CD14-positive monocyte (primary cell): ENCODE data around the gene NACA. TPM values are rescaled to one million over a fixed set of nuclear protein-coding genes. Genes with fewer than 3 reads are reported as not detected.

ENCODE experiments used
- DNase-seq, 3 donors: peaks; one replicate each; pipeline ENCODE4 v3.0.0-alpha.2; 2011 to 2022
- H2AFZ ChIP-seq: 2 replicates; pipeline ENCODE4 v1.6.0; 2012; ENCODE audit warnings: mild to moderate bottlenecking, low read depth, low read length, inconsistent platforms; ENCODE audit not compliant: insufficient read depth, poor library complexity, severe bottlenecking
- H3K27ac ChIP-seq, 2 donors: 1 replicate in 1 of 2; 2 replicates in 1 of 2; pipeline ENCODE4 v1.5.1; 2012 to 2013; ENCODE audit warnings: low read length in 2 of 2, control low read depth in 1 of 2, inconsistent platforms in 1 of 2, low read depth in 1 of 2, mild to moderate bottlenecking in 1 of 2
- H3K27me3 ChIP-seq, 2 donors: one replicate each; pipeline versions ENCODE4 v1.6.0 to v1.6.1; 2011 to 2013; ENCODE audit warnings: low read length in 2 of 2; ENCODE audit not compliant: control insufficient read depth in 2 of 2, insufficient read depth in 2 of 2
- H3K36me3 ChIP-seq, 2 donors: replicated peaks in 1 of 2; 1 replicate in 1 of 2; 2 replicates in 1 of 2; pipeline versions ENCODE4 v1.5.1 to v1.6.1; 2012 to 2013; ENCODE audit warnings: low read length in 2 of 2, control low read depth in 1 of 2, inconsistent platforms in 1 of 2, mild to moderate bottlenecking in 1 of 2; ENCODE audit not compliant: insufficient read depth in 2 of 2, control insufficient read depth in 1 of 2
- H3K4me1 ChIP-seq, 2 donors: 1 replicate in 1 of 2; 2 replicates in 1 of 2; pipeline versions ENCODE4 v1.5.1 to v1.6.1; 2012 to 2013; ENCODE audit warnings: low read length in 2 of 2, control low read depth in 1 of 2, inconsistent platforms in 1 of 2, mild to moderate bottlenecking in 1 of 2, moderate library complexity in 1 of 2; ENCODE audit not compliant: insufficient read depth in 2 of 2, control insufficient read depth in 1 of 2
- H3K4me2 ChIP-seq: replicated peaks from 2 replicates; pipeline ENCODE3; 2012; ENCODE audit warnings: low read length, moderate library complexity, mild to moderate bottlenecking; ENCODE audit not compliant: poor library complexity, severe bottlenecking; ENCODE audit errors: extremely low read depth
- H3K4me3 ChIP-seq, 3 experiments: fragments of 200-600 bp in 1 of 3; sonication (generic) in 1 of 3; replicated peaks in 1 of 3; 1 replicate in 2 of 3; 2 replicates in 1 of 3; pipeline ENCODE4 v1.5.1; 2011 to 2013; ENCODE audit warnings: low read length in 3 of 3, mild to moderate bottlenecking in 3 of 3, control low read depth in 2 of 3, low read depth in 2 of 3, inconsistent platforms in 1 of 3, moderate library complexity in 1 of 3
- H3K79me2 ChIP-seq: 2 replicates; pipeline ENCODE4 v1.6.0; 2012; ENCODE audit warnings: mild to moderate bottlenecking, control low read depth, inconsistent platforms, low read length, moderate library complexity; ENCODE audit not compliant: insufficient read depth
- H3K9ac ChIP-seq: 2 replicates; pipeline ENCODE4 v1.6.0; 2017; ENCODE audit warnings: low read length, mild to moderate bottlenecking; ENCODE audit not compliant: insufficient read depth, poor library complexity, severe bottlenecking
- H3K9me3 ChIP-seq, 2 donors: replicated peaks in 1 of 2; 1 replicate in 1 of 2; 2 replicates in 1 of 2; pipeline versions ENCODE4 v1.5.1 to v1.6.1; 2012 to 2013; ENCODE audit warnings: low read length in 2 of 2, control low read depth in 1 of 2; ENCODE audit not compliant: control insufficient read depth in 1 of 2, insufficient read depth in 1 of 2
- H4K20me1 ChIP-seq: 2 replicates; pipeline ENCODE4 v1.6.0; 2012; ENCODE audit warnings: mild to moderate bottlenecking, low read length, control low read depth, moderate library complexity; ENCODE audit not compliant: insufficient read depth
- H3K27ac Mint-ChIP-seq, 7 donors: one replicate each; pipeline ENCODE4 v1.8.0; 2020; ENCODE audit warnings: mild to moderate bottlenecking in 7 of 7, mixed read lengths in 7 of 7, moderate library complexity in 6 of 7, inconsistent platforms in 2 of 7
- H3K27me3 Mint-ChIP-seq, 3 donors: one replicate each; pipeline ENCODE4 v1.8.0; 2021 to 2022; ENCODE audit warnings: low read depth in 3 of 3, mild to moderate bottlenecking in 3 of 3, mixed read lengths in 3 of 3, moderate library complexity in 3 of 3, inconsistent platforms in 1 of 3
- H3K36me3 Mint-ChIP-seq, 2 donors: one replicate each; pipeline ENCODE4 v1.8.0; 2020; ENCODE audit warnings: mixed read lengths in 2 of 2, inconsistent platforms in 1 of 2, mild to moderate bottlenecking in 1 of 2
- H3K4me1 Mint-ChIP-seq: one replicate; pipeline ENCODE4 v1.8.0; 2020; ENCODE audit warnings: mild to moderate bottlenecking, mixed read lengths
- H3K4me3 Mint-ChIP-seq, 2 donors: one replicate each; pipeline ENCODE4 v1.8.0; 2020; ENCODE audit warnings: mild to moderate bottlenecking in 2 of 2, mixed read lengths in 2 of 2, moderate library complexity in 1 of 2
- H3K9me3 Mint-ChIP-seq, 7 donors: one replicate each; pipeline ENCODE4 v1.8.0; 2020 to 2022; ENCODE audit warnings: mixed read lengths in 7 of 7, mild to moderate bottlenecking in 6 of 7, moderate library complexity in 6 of 7, inconsistent platforms in 2 of 7
- CTCF ChIP-seq: fragments of 200-600 bp; IDR thresholded peaks from one replicate; pipeline ENCODE4 v1.8.0; 2022; ENCODE audit warnings: antibody characterized with exemption, mild to moderate bottlenecking
- WGBS: methylation state at CpG from one replicate; pipeline ENCODE4 v1.1.5; 2013; ENCODE audit warnings: missing lambda C conversion rate; ENCODE audit not compliant: insufficient coverage; 5-methylcytosine and 5-hydroxymethylcytosine counted together
- intact Hi-C, 2 donors: fragments of 100-400 bp; cut with micrococcal nuclease; formaldehyde crosslinking; loops; one replicate each; pipeline versions ENCODE4 v1.15.0 to v1.15.1; 2023
- polyA plus RNA-seq, 3 donors: library from polyadenylated mRNA; depleted of rRNA in 1 of 3; unstranded in 2 of 3; stranded (reverse) in 1 of 3; fragments of 300-500 nt in 2 of 3; fragments of >200 nt in 1 of 3; fragmentation: Illumina TruSeq in 2 of 3; gene quantifications; 1 replicate in 2 of 3; 2 replicates in 1 of 3; pipeline ENCODE4 v1.2.3, GENCODE V29; 2012 to 2021

The NACA gene
- polyA plus RNA-seq, 3 donors: 797 to 1,102 (median 937) TPM

GRCh38 chr12:56760460-56760859, 35.4 kb upstream of the NACA start:
- no peak for DNase-seq
- Histone ChIP-seq H3K79me2 (no peaks in the 10 kb centered on the region), H4K20me1 (no peaks in the 10 kb centered on the region), H3K27me3 (no peaks in the 10 kb centered on the region), H3K36me3 (no peaks in the 10 kb centered on the region), H3K9ac (no peak overlapping the region), H3K4me2 (no peak overlapping the region), H3K27ac (no peak overlapping the region), H2AFZ (no peak overlapping the region), H3K9me3 (peaks cover 2 to 9% of the 10 kb centered on the region in 2 donors), H3K4me3 (no peak overlapping the region), H3K4me1 (peaks cover 0 to 2% of the 10 kb centered on the region in 2 donors)
- no peak for TF ChIP-seq CTCF
- Mint-ChIP-seq H3K27ac (no peak overlapping the region), H3K4me3 (no peak overlapping the region), H3K36me3 (no peaks in the 10 kb centered on the region), H3K4me1 (peaks cover 7% of the 10 kb centered on the region), H3K9me3 (peaks cover 3 to 8% (median 7%) of the 10 kb centered on the region in 7 donors), H3K27me3 (peaks cover 0 to 5% (median 1%) of the 10 kb centered on the region in 3 donors)
- WGBS: 81% methylated on average over 7 of the region's 7 CpGs
- intact Hi-C loops: no loop called here

GRCh38 chr12:56759263-56759908, 34.3 kb upstream of the NACA start:
- intact Hi-C loops: loop anchor here (2.0 to 5.0 kb wide), 3 partner anchors 227 to 243 kb away; no protein-coding TSS in a partner anchor
- Histone ChIP-seq H3K27me3 (no peaks in the 10 kb centered on the region), H2AFZ (no peak overlapping the region), H3K4me2 (no peak overlapping the region), H3K4me1 (peaks cover 0 to 2% of the 10 kb centered on the region in 2 donors), H3K9ac (no peak overlapping the region), H3K9me3 (peaks cover 2 to 9% of the 10 kb centered on the region in 2 donors), H3K4me3 (no peak overlapping the region), H3K79me2 (no peaks in the 10 kb centered on the region), H3K27ac (no peak overlapping the region), H3K36me3 (no peaks in the 10 kb centered on the region), H4K20me1 (no peaks in the 10 kb centered on the region)
- Mint-ChIP-seq H3K9me3 (peaks cover 3 to 8% (median 7%) of the 10 kb centered on the region in 7 donors), H3K27me3 (peaks cover 0 to 5% (median 4%) of the 10 kb centered on the region in 3 donors), H3K4me1 (peaks cover 7% of the 10 kb centered on the region), H3K4me3 (no peak overlapping the region), H3K36me3 (no peaks in the 10 kb centered on the region), H3K27ac (no peak overlapping the region)
- no peak for TF ChIP-seq CTCF
- WGBS: 100% methylated on average over 1 of the region's 6 CpGs
- DNase-seq: no peak
